Endothelial cell (in vitro differentiated cells): ENCODE results near the gene STK31. TPM values are rescaled to one million over a fixed set of nuclear protein-coding genes. Genes with fewer than 3 reads are reported as not detected.

ENCODE experiments used
- DNase-seq: peaks from one replicate; pipeline ENCODE4 v3.0.0; 2021; ENCODE audit warnings: low spot score
- H3K27ac Mint-ChIP-seq: one replicate; pipeline ENCODE4 v1.8.0; 2021; ENCODE audit warnings: mixed read lengths, inconsistent platforms; ENCODE audit not compliant: unreplicated experiment
- H3K27me3 Mint-ChIP-seq: one replicate; pipeline ENCODE4 v1.8.0; 2021; ENCODE audit warnings: mild to moderate bottlenecking, moderate library complexity, mixed read lengths, inconsistent platforms; ENCODE audit not compliant: unreplicated experiment
- H3K36me3 Mint-ChIP-seq: one replicate; pipeline ENCODE4 v1.8.0; 2021; ENCODE audit warnings: mild to moderate bottlenecking, low read depth, mixed read lengths, inconsistent platforms; ENCODE audit not compliant: unreplicated experiment
- H3K4me1 Mint-ChIP-seq: one replicate; pipeline ENCODE4 v1.8.0; 2021; ENCODE audit warnings: mild to moderate bottlenecking, mixed read lengths, inconsistent platforms; ENCODE audit not compliant: unreplicated experiment
- H3K4me3 Mint-ChIP-seq: one replicate; pipeline ENCODE4 v1.8.0; 2021; ENCODE audit warnings: mild to moderate bottlenecking, mixed read lengths, inconsistent platforms; ENCODE audit not compliant: unreplicated experiment
- H3K9me3 Mint-ChIP-seq: one replicate; pipeline ENCODE4 v1.8.0; 2021; ENCODE audit warnings: mixed read lengths, inconsistent platforms; ENCODE audit not compliant: unreplicated experiment
- total RNA-seq: library from RNA; stranded (reverse); fragmentation: NEBNext Ultra II Directional; extraction: Animal tissue kit (Norgen Biotek cat#: 25700); gene quantifications from one replicate; pipeline ENCODE4 v1.2.1, GENCODE V29; 2021; ENCODE audit not compliant: unreplicated experiment
- TF ChIP-seq, protein P1 (sequence below): fragments of 200-600 bp; sonication (generic); IDR thresholded peaks from one replicate; pipeline ENCODE4 v1.5.0; 2021; ENCODE audit warnings: antibody characterized with exemption; ENCODE audit not compliant: unreplicated experiment

The STK31 gene
- total RNA-seq, 1 donor from 2014 or later, result 0.33 TPM

DNA sequence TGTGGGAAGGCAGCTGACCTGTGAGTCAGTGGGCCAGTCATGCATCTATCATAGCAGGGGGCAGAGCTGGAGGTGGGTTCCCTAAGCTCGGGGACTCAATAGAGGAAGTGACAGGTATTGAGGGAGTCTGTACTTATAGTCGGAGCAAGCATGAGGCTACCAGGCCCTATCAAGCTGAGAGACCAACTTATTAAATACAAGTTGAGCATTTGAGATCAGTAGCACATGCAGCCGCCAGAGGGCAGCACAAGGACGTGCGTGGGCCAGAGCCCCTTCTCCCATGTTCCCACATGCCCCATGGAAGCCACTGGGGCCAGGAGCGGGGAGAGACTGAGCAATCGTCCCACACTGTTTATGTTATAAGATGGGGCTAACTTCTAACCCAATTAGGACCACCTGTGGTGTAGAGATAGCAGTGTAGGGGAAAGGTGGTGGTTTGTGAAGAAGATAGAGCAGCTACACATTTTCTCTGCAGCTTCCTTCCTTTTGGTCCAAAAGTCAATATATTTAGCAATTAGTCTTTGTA is 13.0 kb upstream of the STK31 start:
- peak; percentile 74 for DNase-seq

DNA sequence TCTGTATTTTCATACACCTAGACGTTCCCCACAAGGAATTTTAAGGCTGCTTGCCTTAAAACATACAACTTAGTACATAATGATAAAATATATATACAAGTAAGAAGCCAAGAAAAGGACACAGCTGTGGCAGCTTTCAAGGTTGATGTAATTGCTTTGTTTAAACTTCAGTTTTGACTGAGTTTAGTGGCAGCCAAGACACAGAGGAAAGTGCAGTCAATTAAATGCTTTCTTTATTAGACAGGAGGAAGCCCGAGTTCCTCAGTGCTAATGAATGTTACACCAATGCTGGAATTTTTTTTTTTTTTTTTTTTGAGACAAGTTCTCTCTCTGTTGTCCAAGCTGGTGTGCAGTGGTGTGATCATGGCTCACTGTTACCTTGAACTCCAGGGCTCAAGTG is 11.2 kb upstream of the STK31 start:
- Mint-ChIP-seq H3K36me3 (peaks cover 13% of the 10 kb centered on the region), H3K4me3 (no peak overlapping the region), H3K9me3 (no peaks in the 10 kb centered on the region), H3K4me1 (peaks cover 4% of the 10 kb centered on the region), H3K27me3 (no peaks in the 10 kb centered on the region), H3K27ac (no peak overlapping the region)
- DNase-seq, result no peak
- TF ChIP-seq, protein P1, sequence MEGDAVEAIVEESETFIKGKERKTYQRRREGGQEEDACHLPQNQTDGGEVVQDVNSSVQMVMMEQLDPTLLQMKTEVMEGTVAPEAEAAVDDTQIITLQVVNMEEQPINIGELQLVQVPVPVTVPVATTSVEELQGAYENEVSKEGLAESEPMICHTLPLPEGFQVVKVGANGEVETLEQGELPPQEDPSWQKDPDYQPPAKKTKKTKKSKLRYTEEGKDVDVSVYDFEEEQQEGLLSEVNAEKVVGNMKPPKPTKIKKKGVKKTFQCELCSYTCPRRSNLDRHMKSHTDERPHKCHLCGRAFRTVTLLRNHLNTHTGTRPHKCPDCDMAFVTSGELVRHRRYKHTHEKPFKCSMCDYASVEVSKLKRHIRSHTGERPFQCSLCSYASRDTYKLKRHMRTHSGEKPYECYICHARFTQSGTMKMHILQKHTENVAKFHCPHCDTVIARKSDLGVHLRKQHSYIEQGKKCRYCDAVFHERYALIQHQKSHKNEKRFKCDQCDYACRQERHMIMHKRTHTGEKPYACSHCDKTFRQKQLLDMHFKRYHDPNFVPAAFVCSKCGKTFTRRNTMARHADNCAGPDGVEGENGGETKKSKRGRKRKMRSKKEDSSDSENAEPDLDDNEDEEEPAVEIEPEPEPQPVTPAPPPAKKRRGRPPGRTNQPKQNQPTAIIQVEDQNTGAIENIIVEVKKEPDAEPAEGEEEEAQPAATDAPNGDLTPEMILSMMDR, result no peak

More for the DNA sequence above, 13.0 kb upstream of the STK31 start:
- peaks cover 4% of the 10 kb centered on the region for H3K4me1 Mint-ChIP-seq
- no peaks in the 10 kb centered on the region for H3K27me3 Mint-ChIP-seq
- TF ChIP-seq, protein P1, result peak; percentile 82
- no peaks in the 10 kb centered on the region for H3K9me3 Mint-ChIP-seq
- no peak overlapping the region for H3K4me3 Mint-ChIP-seq
- no peak overlapping the region for H3K27ac Mint-ChIP-seq
- H3K36me3 Mint-ChIP-seq, result peaks cover 7% of the 10 kb centered on the region

DNA sequence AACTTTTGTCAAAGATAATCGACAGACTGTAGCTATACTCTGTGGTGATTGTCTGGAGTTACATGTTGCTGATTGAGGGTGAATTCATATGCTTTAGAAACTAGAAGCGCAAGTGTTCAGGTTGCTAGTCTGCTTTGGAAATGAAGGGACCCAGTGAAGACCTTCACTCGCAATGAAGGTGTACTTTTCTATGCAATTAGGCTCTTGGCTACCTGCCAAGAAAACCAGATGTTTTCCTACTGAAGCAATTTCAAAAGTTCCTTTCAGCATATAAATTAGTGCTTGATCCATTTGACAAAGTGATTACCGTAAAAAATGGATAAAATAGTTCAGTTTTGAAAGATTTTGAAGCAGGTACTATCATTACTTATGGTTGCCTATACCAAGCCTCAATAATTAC is 10.0 kb upstream of the STK31 start:
- H3K27ac Mint-ChIP-seq, result no peak overlapping the region
- no peak for DNase-seq
- H3K36me3 Mint-ChIP-seq, result peaks cover 23% of the 10 kb centered on the region
- H3K4me3 Mint-ChIP-seq, result no peak overlapping the region
- peaks cover 8% of the 10 kb centered on the region for H3K9me3 Mint-ChIP-seq
- H3K27me3 Mint-ChIP-seq, result no peaks in the 10 kb centered on the region
- peaks cover 4% of the 10 kb centered on the region for H3K4me1 Mint-ChIP-seq
- TF ChIP-seq, protein P1, result no peak

DNA sequence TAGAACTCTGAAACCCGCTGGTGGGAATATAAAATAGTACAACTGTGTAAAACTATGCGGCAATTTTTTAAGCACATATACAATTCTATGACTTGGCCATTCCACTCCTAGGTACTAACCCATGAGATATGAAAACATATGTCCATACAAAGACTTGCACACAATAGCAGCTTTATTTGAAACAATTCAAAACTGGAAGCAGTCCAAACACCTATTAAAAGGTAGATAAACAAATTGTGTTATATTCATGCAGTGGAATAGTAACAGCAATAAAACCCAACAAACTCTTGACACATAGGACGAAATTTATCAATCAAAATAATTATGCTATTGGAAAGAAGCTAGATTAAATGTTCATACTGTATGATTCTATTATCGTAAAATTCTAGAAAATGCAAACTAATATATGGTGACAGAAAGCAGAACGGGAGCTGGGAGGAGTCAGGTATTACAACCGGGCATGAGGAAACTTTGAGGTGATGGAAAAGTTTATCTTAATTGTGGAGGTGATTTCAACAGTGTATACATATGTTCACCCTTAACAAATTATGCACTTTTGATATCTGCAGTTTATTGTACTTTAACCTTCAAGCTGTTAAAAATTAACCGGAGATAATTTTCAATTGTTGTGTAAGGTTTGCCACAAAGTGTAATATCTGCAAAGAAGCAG is 803 bp upstream of the STK31 start:
- Mint-ChIP-seq H3K9me3 (peaks cover 8% of the 10 kb centered on the region), H3K27ac (no peak overlapping the region), H3K4me1 (no peaks in the 10 kb centered on the region), H3K27me3 (no peaks in the 10 kb centered on the region), H3K36me3 (peaks cover 23% of the 10 kb centered on the region), H3K4me3 (no peak overlapping the region)
- no peak for DNase-seq
- TF ChIP-seq, protein P1, result no peak

DNA sequence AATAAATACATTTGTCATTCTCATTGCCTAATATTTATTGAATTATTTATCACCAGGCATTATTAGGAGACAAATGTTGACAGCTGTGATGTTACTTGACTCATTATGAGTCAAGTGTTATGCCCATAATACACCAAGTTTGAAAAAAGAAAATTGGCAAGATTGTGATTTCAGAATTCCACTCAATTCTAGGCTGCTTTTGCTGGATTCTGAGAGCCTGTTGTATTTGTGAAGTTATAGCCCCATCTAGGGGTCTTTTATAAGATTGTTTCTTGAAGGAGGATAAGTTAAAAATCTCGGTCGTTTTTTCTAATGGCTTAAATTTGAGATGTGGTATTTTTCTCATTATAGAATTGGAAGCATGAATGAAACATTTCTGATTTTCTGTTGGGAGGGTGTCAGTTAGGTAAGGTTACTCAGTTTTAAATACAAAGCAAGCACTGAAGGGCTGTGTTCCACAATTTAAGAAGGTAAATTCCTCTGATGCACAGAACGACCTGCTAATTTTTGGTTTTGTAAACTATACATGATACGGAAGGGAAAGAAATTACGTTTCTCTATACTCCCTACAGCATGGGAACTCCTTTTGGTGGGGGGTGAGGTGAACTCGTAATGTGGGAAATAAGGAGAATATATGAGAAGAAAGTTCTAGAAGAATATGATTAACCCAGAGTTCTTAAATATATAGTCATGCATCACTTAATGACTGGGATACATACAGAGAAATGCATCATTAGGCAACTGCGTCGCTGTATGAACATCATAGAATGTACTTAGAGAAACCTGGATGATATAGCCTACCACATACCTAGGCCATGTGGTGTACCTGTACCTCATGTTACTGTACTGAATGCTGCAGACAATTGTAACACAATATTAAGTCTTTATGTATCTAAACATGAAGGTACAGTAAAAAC is 2.6 kb downstream of the STK31 start:
- TF ChIP-seq, protein P1, result peak; percentile 64
- H3K4me1 Mint-ChIP-seq, result no peaks in the 10 kb centered on the region
- H3K4me3 Mint-ChIP-seq, result no peak overlapping the region
- H3K27me3 Mint-ChIP-seq, result no peaks in the 10 kb centered on the region
- no peak for DNase-seq
- H3K9me3 Mint-ChIP-seq, result no peaks in the 10 kb centered on the region
- no peaks in the 10 kb centered on the region for H3K36me3 Mint-ChIP-seq
- no peak overlapping the region for H3K27ac Mint-ChIP-seq
